ENCODE data around the gene CDK5RAP2.
A peak's percentile ranks its signal among the peaks of the same experiment; 100 is the strongest.

CDK5RAP2 gene

GRCh38 chr9:120431268-120431667, 148.7 kb downstream of the CDK5RAP2 start:
- Histone ChIP-seq H3K9ac (ENCODE audit: low read length) (no peak overlapping the region), H4K8ac (ENCODE audit: low read depth, low read length) (no peak overlapping the region), H2AK5ac (ENCODE audit: low read length) (no peak overlapping the region), H3K36me3 (ENCODE audit: control insufficient read depth in 1 of 2, insufficient read depth in 2 of 2, low read length in 2 of 2) (peaks cover 0 to 2% of the 10 kb centered on the region in 2 experiments), H2BK5ac (ENCODE audit: low read depth, low read length, poor library complexity) (no peak overlapping the region), H3K27me3 (ENCODE audit: insufficient read depth, low read length) (no peaks in the 10 kb centered on the region), H2AFZ (ENCODE audit: insufficient read depth, low read length, poor library complexity) (no peak overlapping the region), H4K12ac (ENCODE audit: low read depth, low read length) (no peak overlapping the region), H3K79me2 (ENCODE audit: control insufficient read depth, insufficient read depth, low read length, poor library complexity) (no peaks in the 10 kb centered on the region), H3K4me2 (ENCODE audit: low read length) (no peak overlapping the region), H3K14ac (ENCODE audit: low read length) (no peak overlapping the region), H3K9me3 (ENCODE audit: insufficient read depth, low read depth, low read length) (no peaks in the 10 kb centered on the region), H4K91ac (ENCODE audit: low read depth, low read length) (no peak overlapping the region), H3K79me1 (ENCODE audit: low read length) (no peaks in the 10 kb centered on the region), H3K4me1 (ENCODE audit: control insufficient read depth in 1 of 2, insufficient read depth in 2 of 2, low read length in 2 of 2) (no peaks in the 10 kb centered on the region), H2BK12ac (ENCODE audit: low read length) (no peak overlapping the region), H3K27ac (ENCODE audit: low read depth, low read length) (no peak overlapping the region), H3K18ac (ENCODE audit: low read length) (no peak overlapping the region), H3K4ac (ENCODE audit: low read depth, low read length) (no peak overlapping the region), H2BK120ac (ENCODE audit: insufficient read depth, low read length, poor library complexity) (no peak overlapping the region), H3K23ac (ENCODE audit: low read length) (no peak overlapping the region), H3K4me3 (ENCODE audit: low read depth, low read length) (no peak overlapping the region)
- WGBS (ENCODE audit: extremely low coverage, insufficient coverage, insufficient read length): no CpG with 5 or more reads among the region's 2 CpGs
- DNase-seq: no peak

DNA sequence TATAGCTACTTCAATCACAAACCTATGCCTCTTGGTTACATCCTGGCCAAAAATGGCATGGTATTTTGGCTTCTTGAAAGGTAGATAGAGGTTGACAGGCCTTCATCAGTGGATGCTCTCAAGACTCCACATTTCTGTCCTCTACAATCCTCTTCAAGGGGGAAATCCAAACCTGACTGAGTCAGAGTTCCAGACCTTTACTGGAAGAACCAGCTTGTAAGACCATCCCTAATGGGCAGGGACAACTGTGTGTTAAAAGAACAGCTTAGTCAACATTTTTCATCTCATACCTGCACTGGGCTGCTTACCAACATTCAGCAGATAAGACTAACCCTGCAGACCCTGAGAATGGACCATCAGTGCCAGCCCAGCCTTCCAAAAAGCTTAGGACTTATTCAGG, 155.7 kb downstream of the CDK5RAP2 start:
- Histone ChIP-seq H2BK5ac (ENCODE audit: low read depth, low read length, poor library complexity) (no peak overlapping the region), H4K12ac (ENCODE audit: low read depth, low read length) (no peak overlapping the region), H3K9ac (ENCODE audit: low read length) (no peak overlapping the region), H3K27me3 (ENCODE audit: insufficient read depth, low read length) (no peaks in the 10 kb centered on the region), H2AK5ac (ENCODE audit: low read length) (no peak overlapping the region), H2AFZ (ENCODE audit: insufficient read depth, low read length, poor library complexity) (no peak overlapping the region), H3K4ac (ENCODE audit: low read depth, low read length) (no peak overlapping the region), H3K4me2 (ENCODE audit: low read length) (no peak overlapping the region), H2BK120ac (ENCODE audit: insufficient read depth, low read length, poor library complexity) (no peak overlapping the region), H3K27ac (ENCODE audit: low read depth, low read length) (no peak overlapping the region), H3K18ac (ENCODE audit: low read length) (no peak overlapping the region), H3K4me3 (ENCODE audit: low read depth, low read length) (no peak overlapping the region), H4K91ac (ENCODE audit: low read depth, low read length) (no peak overlapping the region), H3K36me3 (ENCODE audit: control insufficient read depth in 1 of 2, insufficient read depth in 2 of 2, low read length in 2 of 2) (peaks cover 0 to 2% of the 10 kb centered on the region in 2 experiments), H3K23ac (ENCODE audit: low read length) (no peak overlapping the region), H3K79me2 (ENCODE audit: control insufficient read depth, insufficient read depth, low read length, poor library complexity) (no peaks in the 10 kb centered on the region), H4K8ac (ENCODE audit: low read depth, low read length) (no peak overlapping the region), H3K4me1 (ENCODE audit: control insufficient read depth in 1 of 2, insufficient read depth in 2 of 2, low read length in 2 of 2) (peaks cover 0 to 5% of the 10 kb centered on the region in 2 experiments), H2BK12ac (ENCODE audit: low read length) (no peak overlapping the region), H3K79me1 (ENCODE audit: low read length) (no peaks in the 10 kb centered on the region), H3K9me3 (ENCODE audit: insufficient read depth, low read depth, low read length) (peaks cover 2% of the 10 kb centered on the region), H3K14ac (ENCODE audit: low read length) (no peak overlapping the region)
- DNase-seq: peak; percentile 38 to 72

- no peak overlapping the region for H2BK120ac ChIP-seq (ENCODE audit: insufficient read depth, low read length, poor library complexity)
- no CpG with 5 or more reads among the region's 3 CpGs for WGBS (ENCODE audit: extremely low coverage, insufficient coverage, insufficient read length)
- no peak overlapping the region for H4K91ac ChIP-seq (ENCODE audit: low read depth, low read length)
- peaks cover 0 to 4% of the 10 kb centered on the region in 2 experiments for H3K36me3 ChIP-seq (ENCODE audit: control insufficient read depth in 1 of 2, insufficient read depth in 2 of 2, low read length in 2 of 2)
- H3K79me2 ChIP-seq (ENCODE audit: control insufficient read depth, insufficient read depth, low read length, poor library complexity): no peaks in the 10 kb centered on the region
- no peak overlapping the region for H3K4ac ChIP-seq (ENCODE audit: low read depth, low read length)
- H3K79me1 ChIP-seq (ENCODE audit: low read length): no peaks in the 10 kb centered on the region
- no peaks in the 10 kb centered on the region for H3K27me3 ChIP-seq (ENCODE audit: insufficient read depth, low read length)
- peaks cover 2% of the 10 kb centered on the region for H3K9me3 ChIP-seq (ENCODE audit: insufficient read depth, low read depth, low read length)
- no peak overlapping the region for H2BK12ac ChIP-seq (ENCODE audit: low read length)
- H3K23ac ChIP-seq (ENCODE audit: low read length): no peak overlapping the region
- no peak for DNase-seq
- H3K14ac ChIP-seq (ENCODE audit: low read length): no peak overlapping the region
- no peak overlapping the region for H2AFZ ChIP-seq (ENCODE audit: insufficient read depth, low read length, poor library complexity)
- H3K27ac ChIP-seq (ENCODE audit: low read depth, low read length): no peak overlapping the region
- no peak overlapping the region for H4K8ac ChIP-seq (ENCODE audit: low read depth, low read length)
- H3K4me1 ChIP-seq (ENCODE audit: control insufficient read depth in 1 of 2, insufficient read depth in 2 of 2, low read length in 2 of 2): peaks cover 0 to 5% of the 10 kb centered on the region in 2 experiments
- H2BK5ac ChIP-seq (ENCODE audit: low read depth, low read length, poor library complexity): no peak overlapping the region
- no peak overlapping the region for H2AK5ac ChIP-seq (ENCODE audit: low read length)
- H3K18ac ChIP-seq (ENCODE audit: low read length): no peak overlapping the region
- H4K12ac ChIP-seq (ENCODE audit: low read depth, low read length): no peak overlapping the region
- H3K4me2 ChIP-seq (ENCODE audit: low read length): no peak overlapping the region
- no peak overlapping the region for H3K9ac ChIP-seq (ENCODE audit: low read length)
- no peak overlapping the region for H3K4me3 ChIP-seq (ENCODE audit: low read depth, low read length)
Measured at GRCh38 chr9:120423812-120424211, 156.2 kb downstream of the CDK5RAP2 start.

DNA sequence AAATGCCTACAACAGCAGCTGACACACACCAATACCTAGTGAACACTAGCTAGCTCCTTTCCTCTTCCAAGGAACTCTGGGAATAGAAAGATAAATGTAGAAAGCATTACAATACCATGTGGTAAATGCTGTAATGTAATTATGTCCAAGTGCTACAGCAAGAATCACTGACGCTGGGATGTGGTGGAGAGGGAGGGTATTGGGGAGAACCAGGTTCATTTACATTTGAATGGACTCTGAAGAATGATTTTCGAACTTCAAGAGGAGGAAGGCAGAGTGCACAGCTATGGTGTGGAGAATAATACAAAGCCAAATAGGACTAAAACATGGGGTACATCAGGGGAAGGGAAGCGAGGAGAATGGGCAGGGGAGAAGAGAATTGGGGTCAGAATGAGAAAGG, 158.0 kb downstream of the CDK5RAP2 start:
- Histone ChIP-seq H3K9me3 (ENCODE audit: insufficient read depth, low read depth, low read length) (peaks cover 2% of the 10 kb centered on the region), H3K4ac (ENCODE audit: low read depth, low read length) (no peak overlapping the region), H3K18ac (ENCODE audit: low read length) (no peak overlapping the region), H2BK5ac (ENCODE audit: low read depth, low read length, poor library complexity) (no peak overlapping the region), H3K27ac (ENCODE audit: low read depth, low read length) (no peak overlapping the region), H4K8ac (ENCODE audit: low read depth, low read length) (no peak overlapping the region), H2AK5ac (ENCODE audit: low read length) (no peak overlapping the region), H3K23ac (ENCODE audit: low read length) (no peak overlapping the region), H3K4me1 (ENCODE audit: control insufficient read depth in 1 of 2, insufficient read depth in 2 of 2, low read length in 2 of 2) (peaks cover 0 to 5% of the 10 kb centered on the region in 2 experiments), H2BK12ac (ENCODE audit: low read length) (no peak overlapping the region), H3K14ac (ENCODE audit: low read length) (no peak overlapping the region), H3K79me2 (ENCODE audit: control insufficient read depth, insufficient read depth, low read length, poor library complexity) (no peaks in the 10 kb centered on the region), H3K4me2 (ENCODE audit: low read length) (no peak overlapping the region), H3K36me3 (ENCODE audit: control insufficient read depth in 1 of 2, insufficient read depth in 2 of 2, low read length in 2 of 2) (peaks cover 2 to 4% of the 10 kb centered on the region in 2 experiments), H4K91ac (ENCODE audit: low read depth, low read length) (no peak overlapping the region), H2AFZ (ENCODE audit: insufficient read depth, low read length, poor library complexity) (no peak overlapping the region), H3K79me1 (ENCODE audit: low read length) (no peaks in the 10 kb centered on the region), H3K27me3 (ENCODE audit: insufficient read depth, low read length) (no peaks in the 10 kb centered on the region), H4K12ac (ENCODE audit: low read depth, low read length) (no peak overlapping the region), H2BK120ac (ENCODE audit: insufficient read depth, low read length, poor library complexity) (no peak overlapping the region), H3K9ac (ENCODE audit: low read length) (no peak overlapping the region), H3K4me3 (ENCODE audit: low read depth, low read length) (no peak overlapping the region)
- WGBS (ENCODE audit: extremely low coverage, insufficient coverage, insufficient read length): no CpG with 5 or more reads among the region's 3 CpGs
- DNase-seq: no peak
